B cell (primary cell): ENCODE measurements around the gene WWP2. TPM values are rescaled to one million over a fixed set of nuclear protein-coding genes. Genes with fewer than 3 reads are reported as not detected.

Experiments used
- ATAC-seq: fragments of 200-7000 bp; cut with Tn5 transposase; one replicate; pipeline ENCODE4 v1.10.0; 2021; ENCODE audit warnings: low read depth, mild to moderate bottlenecking, moderate number of reproducible peaks, moderate library complexity
- CTCF ChIA-PET: fragments of 350-600 bp; sonication (Branson Sonifier 250); formaldehyde crosslinking; loops from one replicate; lab custom pipeline; 2021; ENCODE audit warnings: antibody characterized with exemption, inconsistent platforms; lab: Charles Lee
- POLR2A ChIA-PET: fragments of 350-600 bp; sonication (Branson Sonifier 250); formaldehyde crosslinking; loops from one replicate; lab custom pipeline; 2021; ENCODE audit warnings: antibody characterized with exemption; lab: Charles Lee
- DNase-seq: peaks from one replicate; pipeline ENCODE4 v3.0.0; 2013
- H2AFZ ChIP-seq: 2 replicates; pipeline ENCODE4 v1.6.1; 2012; ENCODE audit warnings: mild to moderate bottlenecking, low read depth, low read length; ENCODE audit not compliant: insufficient read depth, poor library complexity, severe bottlenecking
- H3K27ac ChIP-seq, 2 donors: 1 replicate in 1 of 2; 2 replicates in 1 of 2; pipeline ENCODE4 v1.5.1; 2012 to 2013; ENCODE audit warnings: low read length in 2 of 2, mild to moderate bottlenecking in 2 of 2, moderate library complexity in 1 of 2
- H3K27me3 ChIP-seq, 4 experiments: fragments of 200-600 bp in 1 of 4; sonication (generic) in 1 of 4; replicated peaks in 1 of 4; 1 replicate in 2 of 4; 2 replicates in 2 of 4; pipeline versions ENCODE4 v1.6.1 to v1.7.0; 2013 to 2016; ENCODE audit warnings: low read length in 3 of 4, mild to moderate bottlenecking in 2 of 4, mixed read lengths in 1 of 4, moderate library complexity in 1 of 4; ENCODE audit not compliant: insufficient read depth in 4 of 4, control insufficient read depth in 3 of 4; ENCODE audit errors: control extremely low read depth in 1 of 4
- H3K36me3 ChIP-seq, 2 experiments: replicated peaks in 1 of 2; 1 replicate in 1 of 2; 2 replicates in 1 of 2; pipeline versions ENCODE4 v1.6.1 to v1.7.1; 2013; ENCODE audit warnings: low read length in 1 of 2; ENCODE audit not compliant: insufficient read depth in 2 of 2, control insufficient read depth in 1 of 2; ENCODE audit errors: control extremely low read depth in 1 of 2, extremely low read depth in 1 of 2
- H3K4me1 ChIP-seq, 2 donors: fragments of 200-600 bp in 1 of 2; sonication (generic) in 1 of 2; 1 replicate in 1 of 2; 2 replicates in 1 of 2; pipeline versions ENCODE4 v1.5.1 to v1.6.1; 2013 to 2017; ENCODE audit warnings: low read length in 2 of 2; ENCODE audit not compliant: control insufficient read depth in 2 of 2, insufficient read depth in 2 of 2
- H3K4me2 ChIP-seq: replicated peaks from 2 replicates; pipeline ENCODE3; 2012; ENCODE audit warnings: mild to moderate bottlenecking, low read depth, low read length; ENCODE audit not compliant: poor library complexity, severe bottlenecking
- H3K4me3 ChIP-seq, 5 experiments: fragments of 200-600 bp in 1 of 5; sonication (generic) in 1 of 5; 1 replicate in 3 of 5; 2 replicates in 2 of 5; pipeline versions ENCODE4 v1.5.1 to v1.7.0; 2011 to 2016; ENCODE audit warnings: low read length in 4 of 5, mild to moderate bottlenecking in 4 of 5, low read depth in 2 of 5, control low read depth in 1 of 5, moderate library complexity in 1 of 5; ENCODE audit not compliant: insufficient read depth in 1 of 5; ENCODE audit errors: control extremely low read depth in 1 of 5, extremely low read depth in 1 of 5
- H3K79me2 ChIP-seq: fragments of 200-600 bp; sonication (generic); one replicate; pipeline ENCODE4 v1.6.0; 2016; ENCODE audit warnings: low read length; ENCODE audit not compliant: control insufficient read depth, insufficient read depth
- H3K9ac ChIP-seq: fragments of 200-600 bp; sonication (generic); 2 replicates; pipeline ENCODE4 v1.6.1; 2017; ENCODE audit warnings: mild to moderate bottlenecking, low read length, moderate library complexity
- H3K9me3 ChIP-seq, 3 donors: one replicate each; pipeline versions ENCODE4 v1.6.1 to v1.7.1; 2013; ENCODE audit warnings: low read length in 2 of 3; ENCODE audit not compliant: control insufficient read depth in 2 of 3, insufficient read depth in 1 of 3; ENCODE audit errors: control extremely low read depth in 1 of 3
- H4K20me1 ChIP-seq: 2 replicates; pipeline ENCODE4 v1.6.0; 2012; ENCODE audit warnings: mild to moderate bottlenecking, low read length; ENCODE audit not compliant: insufficient read depth, control insufficient read depth, poor library complexity, severe bottlenecking
- H3K27ac Mint-ChIP-seq: one replicate; pipeline ENCODE4 v1.8.0; 2021; ENCODE audit warnings: mixed read lengths
- H3K27me3 Mint-ChIP-seq: one replicate; pipeline ENCODE4 v1.8.0; 2021; ENCODE audit warnings: mixed read lengths
- H3K4me1 Mint-ChIP-seq: one replicate; pipeline ENCODE4 v1.8.0; 2021; ENCODE audit warnings: mixed read lengths
- H3K4me3 Mint-ChIP-seq: one replicate; pipeline ENCODE4 v1.8.0; 2021; ENCODE audit warnings: mixed read lengths
- H3K9me3 Mint-ChIP-seq: one replicate; pipeline ENCODE4 v1.8.0; 2022; ENCODE audit warnings: mixed read lengths; ENCODE audit not compliant: insufficient read depth
- EZH2 ChIP-seq: IDR thresholded peaks from 2 replicates; pipeline ENCODE4 v1.6.1; 2012; ENCODE audit warnings: borderline replicate concordance, low read depth, mild to moderate bottlenecking, moderate library complexity, low read length; ENCODE audit not compliant: insufficient read depth, poor library complexity, severe bottlenecking
- WGBS: methylation state at CpG from one replicate; pipeline ENCODE4 v1.1.5; 2013; ENCODE audit warnings: missing lambda C conversion rate; ENCODE audit not compliant: insufficient coverage; 5-methylcytosine and 5-hydroxymethylcytosine counted together
- intact Hi-C: fragments of 100-400 bp; cut with micrococcal nuclease; formaldehyde crosslinking; loops from one replicate; pipeline ENCODE4 v1.10.0; 2022
- polyA plus RNA-seq: library from polyadenylated mRNA; depleted of rRNA; stranded (reverse); fragments of >200 nt; gene quantifications from 2 replicates; pipeline ENCODE4 v1.2.3, GENCODE V29; 2012
- total RNA-seq, 2 donors: library from RNA; stranded (reverse); fragments of 120-200 nt in 1 of 2; gene quantifications; 1 replicate in 1 of 2; 2 replicates in 1 of 2; pipeline versions ENCODE4 v1.2.3 to v1.2.4, GENCODE V29; 2013 to 2022
- TF ChIP-seq, protein P1 (sequence below): fragments of 200-600 bp; IDR thresholded peaks from one replicate; pipeline ENCODE4 v1.8.0; 2022; ENCODE audit warnings: antibody characterized with exemption, mild to moderate bottlenecking

WWP2 gene
- total and polyA plus RNA-seq, 2 donors (not counting 1 experiment from before 2014, with no cell fraction given) = 33.4 to 105 TPM

DNA sequence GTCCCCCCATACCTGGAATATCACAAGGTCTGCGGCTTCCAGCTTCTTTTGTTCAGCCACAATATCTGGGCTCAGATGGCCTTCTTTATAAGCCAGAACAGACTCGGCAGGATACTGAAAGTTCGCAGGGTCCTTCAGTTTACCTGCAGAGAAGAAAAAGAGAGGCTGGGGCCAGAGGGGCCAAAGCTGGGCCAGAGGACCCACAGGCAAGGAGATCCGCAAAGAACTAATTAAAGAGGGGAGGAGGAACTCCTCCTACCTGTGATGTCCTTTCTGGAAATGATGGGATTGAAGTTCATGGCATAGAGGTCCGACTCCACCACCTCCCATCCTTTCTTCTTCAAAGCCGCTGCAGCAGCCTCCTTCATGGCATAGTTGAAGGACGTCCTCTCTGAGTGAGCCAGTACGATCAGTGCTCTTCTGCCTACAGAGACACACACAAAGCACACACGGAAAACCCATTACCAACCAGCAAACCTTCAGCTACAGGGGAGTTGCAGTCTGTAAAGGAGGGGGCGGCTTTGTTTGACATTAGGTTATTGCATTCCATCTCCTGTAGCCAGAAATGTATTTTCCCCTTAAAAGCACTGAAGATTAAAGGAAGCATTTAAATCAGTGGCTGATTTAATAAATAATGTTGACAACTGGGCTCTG, 43.9 kb upstream of the WWP2 start:
- TF ChIP-seq, protein P1, sequence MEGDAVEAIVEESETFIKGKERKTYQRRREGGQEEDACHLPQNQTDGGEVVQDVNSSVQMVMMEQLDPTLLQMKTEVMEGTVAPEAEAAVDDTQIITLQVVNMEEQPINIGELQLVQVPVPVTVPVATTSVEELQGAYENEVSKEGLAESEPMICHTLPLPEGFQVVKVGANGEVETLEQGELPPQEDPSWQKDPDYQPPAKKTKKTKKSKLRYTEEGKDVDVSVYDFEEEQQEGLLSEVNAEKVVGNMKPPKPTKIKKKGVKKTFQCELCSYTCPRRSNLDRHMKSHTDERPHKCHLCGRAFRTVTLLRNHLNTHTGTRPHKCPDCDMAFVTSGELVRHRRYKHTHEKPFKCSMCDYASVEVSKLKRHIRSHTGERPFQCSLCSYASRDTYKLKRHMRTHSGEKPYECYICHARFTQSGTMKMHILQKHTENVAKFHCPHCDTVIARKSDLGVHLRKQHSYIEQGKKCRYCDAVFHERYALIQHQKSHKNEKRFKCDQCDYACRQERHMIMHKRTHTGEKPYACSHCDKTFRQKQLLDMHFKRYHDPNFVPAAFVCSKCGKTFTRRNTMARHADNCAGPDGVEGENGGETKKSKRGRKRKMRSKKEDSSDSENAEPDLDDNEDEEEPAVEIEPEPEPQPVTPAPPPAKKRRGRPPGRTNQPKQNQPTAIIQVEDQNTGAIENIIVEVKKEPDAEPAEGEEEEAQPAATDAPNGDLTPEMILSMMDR = no peak
- no peak for TF ChIP-seq EZH2
- Histone ChIP-seq H3K4me1 (no peaks in the 10 kb centered on the region), H3K9me3 (no peaks in the 10 kb centered on the region), H3K36me3 (no peaks in the 10 kb centered on the region), H4K20me1 (no peaks in the 10 kb centered on the region), H2AFZ (no peak overlapping the region), H3K4me2 (no peak overlapping the region), H3K4me3 (no peak overlapping the region), H3K27me3 (no peaks in the 10 kb centered on the region), H3K27ac (no peak overlapping the region), H3K9ac (no peak overlapping the region), H3K79me2 (no peaks in the 10 kb centered on the region)
- ATAC-seq (no peak), DNase-seq (no peak)
- 93% methylated on average over 3 of the region's 10 CpGs for WGBS
- intact Hi-C loops = no loop called here
- CTCF ChIA-PET = interaction anchor here (1.3 kb wide), 1 partner anchor 36 kb away, joined by 4 read pairs; the partner anchor contains the start of gene NOB1
- Mint-ChIP-seq H3K4me3 (no peak overlapping the region), H3K9me3 (no peaks in the 10 kb centered on the region), H3K27me3 (no peaks in the 10 kb centered on the region), H3K4me1 (no peaks in the 10 kb centered on the region), H3K27ac (no peak overlapping the region)
- POLR2A ChIA-PET = interaction anchor here (0.7 kb wide), 1 partner anchor 37 kb away, joined by 3 read pairs; the partner anchor contains the start of gene NOB1

DNA sequence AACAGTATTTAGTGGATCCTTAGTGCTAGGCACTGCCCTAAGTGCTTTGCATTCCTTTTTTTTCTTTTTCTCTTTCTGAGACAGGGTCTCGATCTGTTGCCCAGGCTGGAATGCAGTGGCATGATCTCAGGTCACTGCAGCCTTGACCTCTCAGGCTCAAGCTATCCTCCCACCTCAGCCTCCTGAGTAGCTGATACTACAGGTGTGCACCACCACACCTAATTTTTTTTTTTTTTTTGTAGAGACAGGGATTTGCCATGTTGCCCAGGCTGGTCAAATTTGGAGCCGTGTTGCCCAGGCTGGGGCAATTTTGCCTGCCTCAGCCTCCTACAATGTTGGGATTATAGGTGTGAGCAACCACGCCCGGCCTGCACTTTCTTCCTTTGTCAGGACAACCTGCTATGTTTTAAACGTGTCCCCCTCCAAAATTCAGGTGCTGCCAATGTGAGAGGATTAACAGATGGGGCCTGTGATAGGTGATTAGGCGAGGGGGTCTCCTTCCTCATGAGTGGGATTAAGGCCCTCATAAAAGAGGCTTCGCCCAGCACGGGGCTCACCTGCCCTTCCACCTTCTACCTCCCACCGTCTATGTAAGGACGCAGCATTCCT, 41.2 kb upstream of the WWP2 start:
- ChIA-PET POLR2A (interaction anchor here (0.7 kb wide), 1 partner anchor 198 kb away, joined by 5 read pairs; no protein-coding TSS in a partner anchor), CTCF (interaction anchor here (1.7 kb wide), 1 partner anchor 12 kb away, joined by 6 read pairs; no protein-coding TSS in a partner anchor)
- H3K36me3 ChIP-seq = no peaks in the 10 kb centered on the region
- no peak overlapping the region for H3K27ac Mint-ChIP-seq
- DNase-seq (no peak), ATAC-seq (no peak)
- no peaks in the 10 kb centered on the region for H3K27me3 ChIP-seq
- H3K4me3 ChIP-seq = no peak overlapping the region
- no peaks in the 10 kb centered on the region for H3K9me3 ChIP-seq
- H3K9me3 Mint-ChIP-seq = no peaks in the 10 kb centered on the region
- H3K4me2 ChIP-seq = no peak overlapping the region
- H3K27ac ChIP-seq = no peak overlapping the region
- H3K4me1 ChIP-seq = peaks cover 2 to 3% of the 10 kb centered on the region in 2 donors
- no peaks in the 10 kb centered on the region for H3K27me3 Mint-ChIP-seq
- H4K20me1 ChIP-seq = no peaks in the 10 kb centered on the region
- H3K79me2 ChIP-seq = no peaks in the 10 kb centered on the region
- H3K4me3 Mint-ChIP-seq = no peak overlapping the region
- no peak overlapping the region for H3K9ac ChIP-seq
- no peak for TF ChIP-seq EZH2
- TF ChIP-seq, protein P1 = no peak
- peaks cover 4% of the 10 kb centered on the region for H3K4me1 Mint-ChIP-seq
- WGBS = 98% methylated on average over 9 of the region's 10 CpGs
- intact Hi-C loops = no loop called here
- no peak overlapping the region for H2AFZ ChIP-seq
